Activated gamma-delta T cell treated with anti-CD3 and anti-CD28 coated beads, Interleukin-2, amount 50 U/mL, for 16 hours (primary cell): Measurements from ENCODE around the gene MCF2L2.
"Not testable (repeated sequence)": the region's sequence is repeated elsewhere in the genome, so short reads cannot be mapped to it uniquely, and the experiment has no call there.

Experiments used
- DNase-seq: peaks from one replicate; pipeline ENCODE4 v3.0.0-alpha.2; 2020; ENCODE audit warnings: low read depth

MCF2L2 gene

GRCh38 chr3:183396662-183397391 is 31.6 kb downstream of the MCF2L2 start:
- no peak for DNase-seq

DNA sequence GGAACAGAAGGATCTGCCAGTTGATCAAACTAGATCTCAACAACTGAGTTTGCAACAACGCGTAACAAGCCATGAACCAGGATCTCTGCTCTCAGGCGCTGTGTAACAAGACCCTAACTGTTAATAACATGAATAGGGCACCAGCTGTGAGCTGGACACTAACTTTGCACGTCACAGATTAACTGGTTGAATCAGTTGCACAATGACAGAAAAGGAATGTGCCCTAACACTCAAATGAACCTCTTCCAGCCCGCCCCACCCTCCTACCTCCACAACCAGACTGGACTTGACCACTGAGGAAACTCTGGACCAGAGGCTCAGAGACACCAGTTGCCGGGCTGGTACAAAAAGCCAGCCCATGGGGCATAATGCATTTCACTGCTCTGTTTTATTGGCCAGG is 34.3 kb downstream of the MCF2L2 start:
- DNase-seq: no peak

GRCh38 chr3:183393625-183394024 is 34.8 kb downstream of the MCF2L2 start:
- no peak for DNase-seq

DNA sequence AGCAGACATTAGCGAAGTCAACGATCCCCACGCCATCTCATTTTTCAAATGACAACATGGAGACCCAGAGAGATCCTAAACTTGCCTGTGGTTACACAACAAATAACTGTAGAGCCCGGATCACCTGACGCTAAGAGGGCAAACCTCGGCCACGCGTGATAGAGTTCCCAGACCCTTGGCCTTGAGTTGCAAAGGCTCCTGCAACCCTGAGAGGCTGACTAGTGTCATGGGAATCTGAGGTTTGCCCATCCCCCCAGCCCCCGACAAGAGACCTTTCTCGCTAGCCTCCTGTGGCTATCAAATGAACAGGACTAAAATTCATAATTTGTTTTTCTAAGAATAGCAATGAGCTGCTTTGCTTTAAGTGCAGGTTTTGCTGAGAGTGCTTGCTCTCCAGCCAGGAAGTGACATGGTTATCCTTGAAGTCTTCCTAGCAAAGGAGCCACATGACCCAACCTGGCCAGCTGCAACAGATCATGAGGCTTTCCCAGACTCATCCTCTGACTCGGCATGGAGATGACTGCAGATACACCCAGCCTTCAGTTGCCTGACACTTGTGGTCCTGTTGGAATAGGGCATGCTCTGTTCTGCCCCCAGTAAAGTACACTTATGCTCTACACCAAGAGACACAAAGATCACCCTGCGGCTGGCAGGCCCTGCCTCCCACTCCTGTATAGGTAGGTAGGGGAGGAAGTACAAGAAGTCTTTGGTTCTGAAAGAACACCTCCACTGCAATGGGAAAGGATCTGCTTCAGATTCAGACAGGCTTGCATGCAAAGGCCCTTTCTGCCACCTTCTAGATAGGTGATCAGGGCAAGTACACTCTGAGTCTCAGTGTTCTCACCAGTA is 36.0 kb downstream of the MCF2L2 start:
- no peak for DNase-seq

DNA sequence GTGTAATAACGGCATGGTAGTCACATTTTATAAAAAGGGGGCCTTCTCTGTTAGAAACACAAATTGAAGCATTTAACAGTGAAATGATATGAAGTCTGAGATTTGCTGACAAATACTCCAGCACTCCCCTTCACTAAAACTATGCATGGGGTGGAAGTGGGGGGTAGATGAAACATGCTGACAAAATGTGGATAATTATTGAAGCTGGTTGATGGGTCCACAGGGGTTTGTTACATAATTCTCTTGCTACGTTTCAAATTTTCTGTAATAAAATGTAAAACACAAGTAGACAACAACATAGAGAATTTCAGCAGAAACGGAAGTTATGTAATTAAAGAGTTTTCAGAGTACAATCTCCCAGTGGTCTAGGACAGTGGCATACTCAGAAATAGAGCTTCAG is 37.0 kb downstream of the MCF2L2 start:
- no peak for DNase-seq

DNA sequence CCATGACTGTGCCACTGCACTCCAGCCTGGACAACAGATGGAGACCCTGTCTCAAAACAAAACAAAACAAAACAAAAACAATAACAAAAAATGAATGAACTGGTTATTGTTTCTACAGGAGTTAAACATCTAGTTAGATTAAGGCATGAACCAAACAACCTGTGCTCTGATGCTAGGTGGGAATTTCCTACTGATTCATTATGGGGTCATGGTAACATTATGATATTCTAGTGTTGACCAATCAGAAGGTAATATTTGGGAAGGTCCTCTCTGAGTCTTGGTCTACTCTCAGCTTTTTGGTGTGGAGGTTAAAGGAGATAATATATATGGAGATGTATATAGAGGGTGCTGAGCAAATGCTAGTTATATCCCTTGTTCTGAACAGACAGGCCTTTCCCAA is 37.6 kb downstream of the MCF2L2 start:
- no peak for DNase-seq

GRCh38 chr3:183388213-183388895 is 40.1 kb downstream of the MCF2L2 start:
- no peak for DNase-seq

- no peak for DNase-seq
These were observed 40.6 kb downstream of the MCF2L2 start for GRCh38 chr3:183387797-183388196.

DNA sequence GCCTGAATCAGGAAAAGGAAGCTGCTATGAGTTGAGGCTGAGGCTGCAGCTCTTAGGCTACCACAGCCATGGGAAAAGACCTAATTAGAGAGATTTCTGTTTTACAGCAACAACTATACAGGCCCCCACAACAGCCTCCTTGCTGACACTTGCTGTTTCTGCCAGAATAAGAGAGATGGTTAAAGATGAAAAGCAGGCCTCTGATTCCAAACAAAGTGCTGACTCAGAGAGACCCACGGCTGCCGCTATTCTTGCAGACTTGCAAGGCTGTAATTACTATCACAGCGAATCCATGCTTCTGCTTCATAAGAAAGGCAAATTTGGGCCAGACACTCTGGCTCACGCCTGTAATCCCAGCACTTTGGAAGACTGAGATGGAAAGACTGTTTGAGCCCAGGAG is 41.8 kb downstream of the MCF2L2 start:
- DNase-seq: no peak

GRCh38 chr3:183385698-183386613 is 42.5 kb downstream of the MCF2L2 start:
- DNase-seq: peak; percentile 27

DNA sequence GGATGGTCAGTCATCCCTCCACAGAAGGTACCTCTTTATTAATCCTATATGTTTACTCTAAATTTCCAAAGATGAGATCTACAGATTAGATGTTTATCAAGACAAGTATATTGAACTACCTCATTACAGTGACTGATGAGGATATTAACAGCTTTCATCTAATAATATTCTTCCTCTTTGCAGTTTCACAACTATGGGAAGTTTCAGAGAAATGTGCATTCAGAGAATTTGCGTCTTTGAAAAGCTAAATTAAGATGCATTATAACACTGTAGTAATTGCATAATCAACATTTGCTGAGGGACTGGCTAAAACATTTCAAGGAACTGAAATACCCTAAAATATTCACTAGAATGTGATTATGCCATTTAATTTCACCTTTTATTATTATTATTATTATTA is 46.7 kb downstream of the MCF2L2 start:
- DNase-seq: no peak

DNA sequence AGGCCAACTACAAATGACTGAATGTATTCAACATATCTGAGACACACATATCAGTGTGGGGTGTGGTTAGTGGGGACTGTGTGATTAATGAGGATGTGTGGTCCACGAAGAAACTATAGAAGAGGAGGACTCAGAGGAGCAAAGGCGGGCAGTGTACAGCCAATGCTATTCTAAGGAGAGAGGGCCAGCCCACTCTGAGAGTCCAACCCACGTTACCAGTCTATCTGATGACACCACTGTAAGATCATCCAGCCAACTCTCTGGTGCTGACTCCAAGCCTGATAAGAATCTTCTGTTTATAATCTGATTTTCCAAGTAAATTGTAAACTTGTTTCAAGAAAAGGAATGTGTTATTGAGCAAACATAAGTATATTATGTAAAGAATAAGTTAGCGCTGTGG is 47.2 kb downstream of the MCF2L2 start:
- DNase-seq: no peak

DNA sequence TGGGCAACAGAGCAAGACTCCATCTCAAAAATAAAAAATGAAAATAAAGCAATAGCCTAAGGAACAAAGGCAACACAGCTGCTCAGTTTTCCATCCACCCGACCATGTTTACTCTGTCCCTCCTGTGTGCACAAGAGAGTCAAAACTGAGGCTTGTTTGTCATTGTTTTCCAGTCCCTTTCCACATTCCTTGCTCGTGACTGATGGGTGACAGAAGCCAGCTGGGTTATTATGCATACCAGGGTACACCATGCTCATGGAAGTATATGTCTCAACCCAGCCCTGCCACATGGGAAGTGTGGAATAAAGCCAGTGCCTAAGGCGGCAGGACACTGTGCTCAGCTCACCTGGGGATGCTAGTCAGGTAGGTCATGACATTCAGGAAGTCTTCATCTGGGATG is 49.5 kb downstream of the MCF2L2 start:
- no peak for DNase-seq

- no peak for DNase-seq
These were observed 49.9 kb downstream of the MCF2L2 start for GRCh38 chr3:183378545-183378944.

- DNase-seq: no peak
These were observed 50.4 kb downstream of the MCF2L2 start for GRCh38 chr3:183378008-183378407.

DNA sequence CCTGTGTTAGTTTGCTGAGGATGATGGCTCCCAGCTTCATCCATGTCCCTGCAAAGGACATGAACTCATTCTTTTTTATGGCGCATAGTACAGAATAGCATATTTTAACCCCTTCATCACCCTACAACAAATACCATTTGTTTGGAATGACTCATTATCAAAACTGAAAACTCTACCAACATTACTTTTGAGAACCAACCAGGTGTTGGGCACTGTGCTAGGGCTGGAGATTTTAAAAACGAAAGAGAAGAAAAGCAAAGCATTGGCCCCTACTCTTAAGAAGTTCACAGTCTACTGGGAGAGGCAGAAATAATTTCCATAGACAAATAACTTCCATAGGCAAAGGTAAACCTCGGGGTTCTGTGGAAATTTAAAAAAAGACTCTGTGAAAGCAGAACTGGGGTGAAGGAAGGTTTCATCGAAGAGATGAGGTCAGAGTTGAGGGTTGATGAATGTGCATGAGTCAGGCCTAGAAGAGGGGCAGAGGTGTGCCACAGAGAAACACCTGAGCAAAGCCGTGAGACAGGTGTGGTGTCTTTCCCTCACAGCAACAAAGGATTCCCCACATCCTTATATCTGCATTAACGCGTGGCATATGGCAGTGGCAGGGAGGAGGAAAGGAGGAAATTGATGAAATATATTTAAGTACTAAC is 51.0 kb downstream of the MCF2L2 start:
- DNase-seq: no peak

- no peak for DNase-seq
These were observed 52.6 kb downstream of the MCF2L2 start for GRCh38 chr3:183375787-183376186.

DNA sequence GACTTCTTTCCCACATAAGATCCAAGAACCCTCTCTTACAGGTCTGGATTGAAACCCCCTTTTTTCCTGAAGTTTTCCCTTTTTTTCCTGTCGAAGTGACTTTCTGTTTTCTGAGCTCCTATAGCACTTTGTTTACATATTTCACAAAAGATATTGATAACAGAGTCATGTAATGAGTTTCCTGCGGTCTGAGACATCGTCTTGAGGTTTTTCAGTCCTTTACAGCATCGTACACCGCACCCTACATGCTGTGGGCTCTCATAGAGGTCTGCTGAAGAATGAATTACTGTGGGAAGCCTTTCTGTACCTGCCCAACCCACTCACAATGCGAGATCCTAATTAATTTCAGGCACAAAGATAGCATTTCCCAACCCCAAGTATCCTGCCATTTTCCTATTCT is 53.1 kb downstream of the MCF2L2 start:
- no peak for DNase-seq

DNA sequence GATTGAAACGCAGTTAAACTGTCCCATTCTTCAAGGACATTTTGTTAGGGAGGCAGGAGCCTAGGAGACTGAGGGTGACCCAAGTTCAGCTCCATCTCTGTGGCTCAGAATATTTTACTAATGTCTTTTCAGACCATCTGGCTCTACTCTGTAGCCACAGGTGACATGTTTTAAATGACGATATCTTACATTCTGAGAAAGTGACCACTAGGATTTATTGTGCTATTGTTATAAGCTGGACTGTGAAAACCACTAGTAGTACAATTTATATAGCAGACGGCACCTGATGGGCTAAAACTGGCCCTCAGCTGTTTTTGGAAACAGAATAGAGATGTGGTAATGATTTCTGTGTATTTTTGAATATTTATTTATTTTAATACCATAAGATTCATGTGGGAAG is 55.5 kb downstream of the MCF2L2 start:
- DNase-seq: no peak

- DNase-seq: not testable (repeated sequence)
These were observed 56.8 kb downstream of the MCF2L2 start for GRCh38 chr3:183371600-183371968.

DNA sequence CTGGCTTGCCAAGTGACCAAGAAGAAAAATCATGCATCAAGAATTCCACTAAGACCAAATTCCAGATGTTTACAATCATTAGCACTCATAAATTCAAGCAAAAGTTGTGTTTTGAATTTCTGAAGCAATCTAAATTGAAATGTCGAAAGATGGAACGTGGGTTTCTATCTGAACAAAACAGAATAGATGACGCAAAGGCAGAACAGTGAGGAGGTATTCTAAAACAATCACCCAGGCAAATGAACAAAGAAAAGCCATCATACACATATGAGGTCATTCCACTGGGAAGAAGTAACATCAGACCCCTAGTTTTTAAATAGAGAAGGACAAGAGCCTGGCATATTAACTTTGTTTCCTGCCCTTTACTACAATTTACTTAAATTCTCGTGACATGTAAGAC is 58.0 kb downstream of the MCF2L2 start:
- no peak for DNase-seq
